Effector memory CD4-positive, alpha-beta T cell (primary cell): ENCODE results near the gene YTHDF2.
"Not testable (repeated sequence)": the region's sequence is repeated elsewhere in the genome, so short reads cannot be mapped to it uniquely, and the experiment has no call there.

ENCODE experiments used
- DNase-seq, 3 donors: peaks; one replicate each; pipeline ENCODE4 v3.0.0-alpha.2; 2020
- H3K27ac ChIP-seq: 2 replicates; pipeline ENCODE4 v1.7.0; 2013; ENCODE audit warnings: mild to moderate bottlenecking, low read length, moderate library complexity; ENCODE audit not compliant: insufficient read depth, poor library complexity, severe bottlenecking
- H3K27me3 ChIP-seq: replicated peaks from 2 replicates; pipeline ENCODE4 v1.7.0; 2013; ENCODE audit warnings: mild to moderate bottlenecking, low read length; ENCODE audit not compliant: insufficient read depth, control insufficient read depth, poor library complexity, severe bottlenecking
- H3K36me3 ChIP-seq: 2 replicates; pipeline ENCODE4 v1.7.0; 2013; ENCODE audit warnings: mild to moderate bottlenecking, low read length, moderate library complexity; ENCODE audit not compliant: control insufficient read depth, insufficient read depth
- H3K4me1 ChIP-seq: 2 replicates; pipeline ENCODE4 v1.7.0; 2013; ENCODE audit warnings: low read length, mild to moderate bottlenecking; ENCODE audit not compliant: control insufficient read depth, insufficient read depth, poor library complexity, severe bottlenecking
- H3K4me3 ChIP-seq: 2 replicates; pipeline ENCODE4 v1.7.0; 2013; ENCODE audit warnings: low read length, low read depth, mild to moderate bottlenecking; ENCODE audit not compliant: insufficient read depth, poor library complexity, severe bottlenecking
- H3K9me3 ChIP-seq: 2 replicates; pipeline ENCODE4 v1.7.0; 2013; ENCODE audit warnings: mild to moderate bottlenecking, low read length, moderate library complexity; ENCODE audit not compliant: control insufficient read depth

The YTHDF2 gene

DNA sequence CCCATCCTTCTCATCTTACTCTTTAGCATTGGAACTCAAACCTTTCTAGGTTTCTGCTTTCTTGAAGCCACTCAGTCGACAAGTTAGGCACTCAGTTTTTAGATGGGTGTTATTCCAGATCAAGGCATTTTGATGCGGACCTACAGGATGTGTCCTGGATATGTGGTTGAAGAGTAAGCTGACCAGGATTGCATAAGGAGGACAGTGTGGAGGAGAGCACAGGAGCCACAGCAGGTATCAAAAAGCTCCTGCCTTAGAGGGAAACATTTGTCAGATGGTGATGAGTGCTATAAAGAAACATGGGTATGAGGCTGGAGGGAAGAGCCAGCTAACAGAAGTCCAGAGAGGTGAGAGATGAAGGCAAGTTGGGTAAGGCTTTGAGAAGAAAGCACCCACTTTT is 41.3 kb downstream of the YTHDF2 start:
- Histone ChIP-seq H3K36me3 (no peaks in the 10 kb centered on the region), H3K9me3 (no peaks in the 10 kb centered on the region), H3K4me1 (no peaks in the 10 kb centered on the region), H3K27ac (no peak overlapping the region), H3K27me3 (no peaks in the 10 kb centered on the region), H3K4me3 (no peak overlapping the region)
- no peak for DNase-seq

DNA sequence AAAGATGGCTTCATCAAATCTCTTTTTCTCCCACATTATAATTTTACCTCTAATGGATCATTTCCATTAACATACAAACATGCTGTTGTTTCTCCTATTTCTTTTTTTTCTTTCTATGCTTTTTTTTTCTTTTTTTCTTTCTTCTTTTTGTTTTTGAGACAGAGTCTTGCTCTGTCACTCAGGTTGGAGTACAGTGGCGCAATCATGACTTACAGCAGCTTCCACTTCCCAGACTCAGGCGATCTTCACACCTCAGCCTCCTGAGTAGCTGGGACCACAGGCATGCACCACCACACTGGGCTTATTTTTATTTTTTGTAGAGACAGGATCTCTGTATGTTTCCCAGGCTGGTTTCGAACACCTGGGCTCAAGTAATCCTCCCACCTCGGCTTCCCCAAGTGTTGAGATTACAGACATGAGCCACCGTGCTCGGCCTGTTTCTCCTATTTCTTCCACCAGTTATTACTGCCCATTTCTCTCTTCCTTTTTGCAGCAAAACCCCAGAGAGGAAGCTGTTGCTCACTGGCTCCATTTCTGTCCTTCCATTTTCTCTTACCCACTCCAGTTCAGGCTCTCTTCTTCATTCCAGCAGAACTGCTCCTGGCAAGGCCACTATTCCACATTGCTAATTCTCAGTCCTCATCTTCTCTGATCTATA is 43.1 kb downstream of the YTHDF2 start:
- Histone ChIP-seq H3K27ac (no peak overlapping the region), H3K4me3 (no peak overlapping the region), H3K36me3 (no peaks in the 10 kb centered on the region), H3K9me3 (no peaks in the 10 kb centered on the region), H3K4me1 (no peaks in the 10 kb centered on the region), H3K27me3 (no peaks in the 10 kb centered on the region)
- no peak for DNase-seq

DNA sequence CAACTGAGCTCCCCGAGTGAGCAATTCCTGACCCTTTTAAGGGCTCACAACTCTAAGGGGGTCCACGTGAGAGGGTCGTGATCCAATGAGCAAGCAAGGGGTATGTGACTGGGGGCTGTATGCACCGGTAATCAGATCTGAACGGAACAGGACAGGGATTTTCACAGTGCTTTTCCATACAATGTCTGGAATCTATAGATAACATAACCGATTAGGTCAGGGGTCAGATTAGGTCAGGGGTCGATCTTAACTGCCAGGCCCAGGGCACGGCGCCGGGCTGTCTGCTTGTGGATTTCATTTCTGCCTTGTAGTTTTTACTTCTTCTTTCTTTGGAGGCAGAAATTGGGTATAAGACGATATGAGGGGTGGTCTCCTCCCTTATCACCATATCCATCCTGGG is 44.6 kb downstream of the YTHDF2 start:
- H3K27me3 ChIP-seq, result no peaks in the 10 kb centered on the region
- no peaks in the 10 kb centered on the region for H3K9me3 ChIP-seq
- no peak for DNase-seq
- H3K4me1 ChIP-seq, result no peaks in the 10 kb centered on the region
- no peaks in the 10 kb centered on the region for H3K36me3 ChIP-seq
- no peak overlapping the region for H3K27ac ChIP-seq
- no peak overlapping the region for H3K4me3 ChIP-seq

DNA sequence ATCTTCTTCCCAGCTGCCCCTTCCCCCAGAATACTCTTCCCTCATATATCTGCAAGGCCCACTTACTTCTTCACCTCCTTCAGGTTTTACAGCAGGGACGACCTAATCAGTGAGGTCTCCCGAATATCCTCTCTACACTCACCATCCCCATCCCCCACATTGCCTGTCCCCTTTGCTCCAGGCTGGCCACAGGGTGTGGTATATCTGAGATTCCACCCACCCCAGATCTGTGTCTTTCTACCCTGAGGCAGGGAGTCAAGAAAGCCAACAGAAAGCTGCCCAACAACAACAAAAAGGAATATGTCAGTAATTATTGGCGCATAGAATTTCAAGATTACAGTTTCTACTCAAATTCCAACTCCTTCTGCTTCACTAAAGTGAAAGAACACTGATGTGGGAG is 45.3 kb downstream of the YTHDF2 start:
- no peak overlapping the region for H3K27ac ChIP-seq
- no peaks in the 10 kb centered on the region for H3K27me3 ChIP-seq
- no peak for DNase-seq
- no peaks in the 10 kb centered on the region for H3K9me3 ChIP-seq
- no peak overlapping the region for H3K4me3 ChIP-seq
- H3K36me3 ChIP-seq, result no peaks in the 10 kb centered on the region
- no peaks in the 10 kb centered on the region for H3K4me1 ChIP-seq

DNA sequence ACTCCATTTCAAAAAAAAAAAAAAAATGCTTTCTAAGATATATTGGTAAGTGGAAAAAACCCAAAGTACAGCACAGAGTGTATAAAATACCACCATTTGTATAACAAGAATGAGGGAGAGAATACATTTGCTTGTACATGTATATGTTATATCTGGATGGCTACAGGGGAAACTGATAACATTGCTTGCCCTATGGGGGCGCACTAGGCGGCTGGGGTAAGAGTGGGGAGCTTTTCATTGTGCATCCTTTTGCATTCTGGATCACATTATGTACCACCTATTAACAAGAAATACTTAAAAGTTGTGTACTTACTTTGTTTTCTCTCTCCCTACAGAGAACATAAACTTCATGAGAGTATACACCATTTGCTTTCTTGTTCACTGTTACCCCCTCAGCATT is 46.6 kb downstream of the YTHDF2 start:
- H3K36me3 ChIP-seq, result no peaks in the 10 kb centered on the region
- no peaks in the 10 kb centered on the region for H3K9me3 ChIP-seq
- no peak for DNase-seq
- H3K27me3 ChIP-seq, result no peaks in the 10 kb centered on the region
- no peaks in the 10 kb centered on the region for H3K4me1 ChIP-seq
- no peak overlapping the region for H3K27ac ChIP-seq
- no peak overlapping the region for H3K4me3 ChIP-seq

DNA sequence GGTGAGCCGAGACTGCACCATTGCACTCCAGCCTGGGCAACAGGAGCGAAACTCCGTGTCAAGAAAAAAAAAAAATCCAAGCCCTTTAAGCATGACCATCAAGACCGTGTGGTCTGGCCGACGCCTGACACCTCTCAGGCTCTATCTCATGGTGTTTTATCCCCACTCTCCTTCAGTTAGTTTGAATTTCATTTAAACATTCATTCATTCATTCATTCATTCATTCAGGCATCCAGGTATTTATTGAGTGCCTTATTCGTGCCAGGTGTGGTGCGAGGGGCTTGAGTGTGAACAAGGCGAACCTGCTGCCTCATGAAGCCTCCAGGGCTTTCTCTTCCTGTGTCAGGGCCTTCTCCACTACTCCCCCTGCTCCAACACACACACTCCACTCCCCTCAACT is 52.7 kb downstream of the YTHDF2 start:
- Histone ChIP-seq H3K9me3 (no peaks in the 10 kb centered on the region), H3K4me1 (no peaks in the 10 kb centered on the region), H3K36me3 (no peaks in the 10 kb centered on the region), H3K4me3 (no peak overlapping the region), H3K27ac (no peak overlapping the region), H3K27me3 (no peaks in the 10 kb centered on the region)
- no peak for DNase-seq

DNA sequence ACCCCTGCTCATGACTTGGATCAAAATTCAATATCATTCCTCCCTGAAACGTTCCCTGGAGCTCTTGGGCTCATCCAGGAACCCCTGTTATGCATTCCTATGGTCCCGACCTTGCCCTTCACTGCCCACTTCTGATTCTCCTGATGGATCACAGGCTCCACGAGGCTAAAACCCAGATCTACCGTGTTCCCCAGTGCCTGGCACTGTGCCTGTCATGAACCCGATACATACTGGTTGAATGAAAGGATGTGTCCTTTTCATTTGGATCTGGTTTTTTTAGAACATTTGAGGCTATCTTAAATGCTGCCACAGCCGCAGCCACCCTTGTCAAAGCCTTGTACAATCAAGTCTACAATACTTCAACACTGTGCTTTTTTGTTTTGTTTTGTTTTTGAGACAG is 53.1 kb downstream of the YTHDF2 start:
- Histone ChIP-seq H3K4me3 (no peak overlapping the region), H3K9me3 (no peaks in the 10 kb centered on the region), H3K36me3 (no peaks in the 10 kb centered on the region), H3K4me1 (no peaks in the 10 kb centered on the region), H3K27me3 (no peaks in the 10 kb centered on the region), H3K27ac (no peak overlapping the region)
- DNase-seq, result no peak

DNA sequence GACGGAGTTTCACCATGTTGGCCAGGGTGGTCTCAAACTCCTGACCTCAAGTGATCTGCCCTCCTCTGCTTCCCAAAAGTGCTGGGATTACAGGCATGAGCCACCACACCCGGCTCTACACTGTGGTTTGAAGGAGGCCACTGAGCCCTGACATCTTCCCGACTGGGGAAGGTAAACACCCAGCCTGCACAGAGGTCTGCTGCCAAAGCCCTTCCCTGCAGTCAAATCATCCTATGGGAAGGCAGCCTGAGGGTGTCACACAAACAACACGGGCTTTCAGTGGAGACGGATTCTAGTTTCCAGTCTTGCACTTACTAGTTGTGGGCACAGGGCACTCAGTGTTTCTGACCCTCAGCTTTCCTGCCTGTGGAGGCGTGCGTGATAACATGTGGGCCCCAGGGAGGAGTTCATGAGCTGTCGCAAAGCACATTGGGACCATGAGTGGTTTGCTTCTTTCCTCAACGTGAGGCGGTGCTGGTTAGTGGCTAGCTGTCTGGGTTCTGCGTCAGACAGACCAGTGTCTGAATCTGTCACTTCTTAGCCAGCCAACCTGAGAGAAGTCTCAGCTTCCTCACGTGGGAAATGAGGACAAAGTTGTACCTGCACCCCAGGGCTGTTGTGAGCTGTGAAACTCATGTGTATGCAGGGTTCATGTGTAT is 53.8 kb downstream of the YTHDF2 start:
- Histone ChIP-seq H3K4me3 (no peak overlapping the region), H3K4me1 (no peaks in the 10 kb centered on the region), H3K27ac (no peak overlapping the region), H3K27me3 (no peaks in the 10 kb centered on the region), H3K9me3 (no peaks in the 10 kb centered on the region), H3K36me3 (no peaks in the 10 kb centered on the region)
- no peak for DNase-seq

DNA sequence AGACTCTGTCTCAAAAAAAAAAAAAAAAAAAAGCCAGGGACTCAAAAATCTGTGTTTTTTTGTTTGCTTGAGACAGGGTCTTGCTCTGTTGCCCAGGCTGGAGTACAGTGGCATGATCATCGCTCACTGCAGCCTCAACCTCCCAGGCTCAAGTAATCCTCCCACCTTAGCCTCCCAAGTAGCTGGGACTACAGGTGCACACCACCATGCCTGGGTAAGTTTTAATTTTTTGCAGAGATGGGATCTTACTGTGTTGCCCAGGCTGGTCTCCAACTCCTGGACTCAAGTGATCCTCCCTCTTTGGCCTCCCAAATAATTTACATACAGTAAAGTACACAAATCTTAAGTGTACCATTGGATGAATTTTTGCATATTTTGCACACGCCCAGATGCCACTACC is 55.2 kb downstream of the YTHDF2 start:
- H3K27me3 ChIP-seq, H3K27ac ChIP-seq, DNase-seq, H3K4me1 ChIP-seq, H3K36me3 ChIP-seq, H3K4me3 ChIP-seq, H3K9me3 ChIP-seq: not testable (repeated sequence)

DNA sequence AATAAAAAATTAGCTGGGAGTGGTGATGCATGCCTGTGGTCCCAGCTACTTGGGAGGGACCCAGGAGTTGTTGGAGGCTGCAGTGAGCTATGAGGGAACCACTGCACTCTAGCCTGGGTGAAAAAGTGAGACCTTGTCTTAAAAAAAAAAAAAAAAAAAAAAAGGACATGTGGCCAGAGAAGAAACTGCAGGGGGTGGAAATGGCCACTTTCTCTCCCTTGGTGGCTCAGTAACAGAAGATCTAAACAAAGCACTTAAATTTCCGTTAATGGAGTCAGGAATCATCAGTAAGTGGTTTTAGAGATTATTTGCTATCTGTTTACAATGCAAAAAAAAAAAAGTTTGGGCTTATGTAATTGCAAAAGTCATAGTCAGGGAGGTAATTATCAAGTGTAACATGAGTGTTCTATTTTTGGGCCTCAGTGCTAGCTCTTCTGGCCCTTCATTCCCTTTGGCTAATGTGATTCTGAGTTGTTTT is 55.9 kb downstream of the YTHDF2 start:
- DNase-seq, result no peak
- no peak overlapping the region for H3K27ac ChIP-seq
- no peaks in the 10 kb centered on the region for H3K27me3 ChIP-seq
- no peaks in the 10 kb centered on the region for H3K36me3 ChIP-seq
- H3K4me3 ChIP-seq, result no peak overlapping the region
- no peaks in the 10 kb centered on the region for H3K4me1 ChIP-seq
- no peaks in the 10 kb centered on the region for H3K9me3 ChIP-seq
